Measurements from ENCODE around the gene RICTOR.

The RICTOR gene

GRCh38 chr5:38932854-38933408 is 141.3 kb downstream of the RICTOR start:
- DNase-seq (ENCODE audit: low spot score), result no peak

- DNase-seq (ENCODE audit: low spot score), result no peak
Measured at GRCh38 chr5:38931731-38932130, 142.5 kb downstream of the RICTOR start.

DNA sequence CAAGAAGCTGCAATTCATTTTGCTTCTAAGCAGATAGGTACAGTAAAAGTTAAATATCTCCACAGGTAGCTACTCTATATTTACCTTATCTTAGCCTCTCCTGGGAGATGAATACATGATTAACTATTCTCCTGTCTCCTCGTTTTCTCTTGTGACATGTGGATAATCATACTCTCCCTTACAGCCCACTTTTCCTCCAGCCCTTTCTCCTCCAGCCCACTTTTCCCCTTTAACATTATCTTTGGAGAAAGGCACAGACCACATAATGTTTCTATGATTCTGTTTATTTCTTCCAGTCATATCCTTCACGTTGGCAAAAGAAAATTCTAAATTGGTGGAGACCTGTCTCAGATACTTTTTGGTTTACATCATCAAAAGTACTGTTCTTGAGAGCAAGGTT is 144.4 kb downstream of the RICTOR start:
- DNase-seq (ENCODE audit: low spot score), result no peak

- no peak for DNase-seq (ENCODE audit: low spot score)
Measured at GRCh38 chr5:38927470-38927869, 146.7 kb downstream of the RICTOR start.

- DNase-seq (ENCODE audit: low spot score), result no peak
Measured at GRCh38 chr5:38926121-38926520, 148.1 kb downstream of the RICTOR start.

DNA sequence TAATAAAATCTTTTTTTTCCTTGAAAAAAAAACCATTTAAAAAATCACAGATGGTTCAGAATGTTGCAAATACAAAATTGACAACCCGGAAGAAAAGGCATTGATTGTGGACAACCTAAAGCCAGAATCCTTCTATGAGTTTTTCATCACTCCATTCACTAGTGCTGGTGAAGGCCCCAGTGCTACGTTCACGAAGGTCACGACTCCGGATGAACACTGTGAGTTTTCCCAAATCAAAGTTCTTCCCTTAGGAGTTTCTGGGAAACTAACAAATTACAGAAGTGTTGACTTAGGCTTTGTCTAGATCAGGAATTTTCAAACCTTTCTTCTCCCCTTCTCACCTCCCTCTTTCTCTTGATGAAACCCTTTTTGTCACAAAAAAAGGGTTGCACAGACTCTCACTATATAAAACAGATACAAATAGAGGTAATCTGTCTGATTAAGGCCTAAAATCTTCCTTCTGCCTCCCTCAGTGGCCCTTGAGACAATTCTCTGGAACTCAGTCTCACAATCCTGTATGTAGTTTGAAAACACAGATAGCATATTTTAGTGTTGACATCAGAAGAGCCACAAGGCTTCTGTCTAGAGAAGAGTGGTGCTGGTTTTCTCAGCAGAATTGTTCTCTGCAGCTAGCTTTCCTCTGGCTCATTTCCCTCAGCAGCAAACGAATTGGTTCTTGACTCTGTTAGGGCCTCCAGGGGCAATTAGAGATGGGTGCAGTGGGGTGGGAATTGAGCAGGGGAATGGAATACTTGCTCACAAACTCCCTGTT is 148.9 kb downstream of the RICTOR start:
- DNase-seq (ENCODE audit: low spot score), result no peak

DNA sequence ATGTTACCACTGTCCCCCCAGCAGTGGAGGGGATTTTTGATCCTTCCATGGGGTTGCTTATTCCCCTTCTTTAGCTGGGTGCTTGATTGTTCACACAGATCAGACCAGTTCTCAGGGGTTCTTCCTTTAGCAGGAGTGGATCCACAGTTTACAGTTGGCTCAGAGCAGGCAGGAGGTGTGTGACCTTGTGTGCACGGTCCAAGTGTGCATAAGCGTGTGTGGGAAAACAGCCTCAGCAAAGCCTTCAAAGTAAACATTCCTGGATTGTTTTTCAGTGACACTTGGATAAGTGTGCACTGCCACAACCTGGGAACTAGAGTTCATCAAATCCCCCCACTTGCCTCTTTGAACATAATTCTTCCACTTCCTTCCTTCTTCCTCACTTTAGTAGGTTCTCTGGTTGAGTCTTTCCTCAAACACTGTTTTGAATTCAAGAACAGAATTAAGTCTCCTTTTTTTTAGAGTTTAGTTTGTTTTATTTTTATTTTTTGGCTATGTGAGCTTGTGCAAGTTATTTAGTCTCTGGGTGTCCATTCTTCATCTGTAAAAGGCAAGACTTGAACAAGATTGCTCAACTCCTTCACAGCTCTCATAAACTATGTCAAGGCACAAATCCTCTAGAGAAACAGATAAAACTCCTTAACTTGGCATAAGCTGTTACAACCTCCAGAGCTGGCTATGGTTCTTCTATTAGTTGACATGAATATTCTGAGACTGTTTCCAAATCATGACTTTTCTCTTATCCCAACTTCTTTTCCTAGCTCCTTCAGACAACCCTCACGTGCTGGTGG is 150.3 kb downstream of the RICTOR start:
- no peak for DNase-seq (ENCODE audit: low spot score)

DNA sequence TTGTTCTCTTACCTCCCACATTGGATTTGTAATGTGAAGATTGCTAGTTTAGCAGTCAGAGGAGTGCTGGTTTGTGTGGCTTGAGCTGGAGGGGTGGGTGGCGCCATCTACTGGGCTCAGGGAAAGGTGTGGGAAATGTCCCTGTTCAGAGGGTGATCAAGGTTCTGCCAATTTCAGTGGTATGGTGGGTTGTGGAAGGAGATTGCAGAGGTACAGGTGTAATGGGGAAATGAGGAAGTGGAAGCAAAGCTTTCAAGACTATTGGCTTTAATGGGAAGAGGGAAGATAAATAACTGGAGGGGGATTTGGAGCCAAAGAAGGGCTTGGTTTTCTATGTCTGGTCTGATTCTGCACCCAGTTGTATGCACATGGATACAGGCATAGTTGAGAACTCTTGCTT is 152.0 kb downstream of the RICTOR start:
- peak; percentile 75 for DNase-seq (ENCODE audit: low spot score)

GRCh38 chr5:38921174-38921573 is 153.0 kb downstream of the RICTOR start:
- peak; percentile 33 for DNase-seq (ENCODE audit: low spot score)

- DNase-seq (ENCODE audit: low spot score), result no peak
Measured at GRCh38 chr5:38916802-38917201, 157.4 kb downstream of the RICTOR start.

DNA sequence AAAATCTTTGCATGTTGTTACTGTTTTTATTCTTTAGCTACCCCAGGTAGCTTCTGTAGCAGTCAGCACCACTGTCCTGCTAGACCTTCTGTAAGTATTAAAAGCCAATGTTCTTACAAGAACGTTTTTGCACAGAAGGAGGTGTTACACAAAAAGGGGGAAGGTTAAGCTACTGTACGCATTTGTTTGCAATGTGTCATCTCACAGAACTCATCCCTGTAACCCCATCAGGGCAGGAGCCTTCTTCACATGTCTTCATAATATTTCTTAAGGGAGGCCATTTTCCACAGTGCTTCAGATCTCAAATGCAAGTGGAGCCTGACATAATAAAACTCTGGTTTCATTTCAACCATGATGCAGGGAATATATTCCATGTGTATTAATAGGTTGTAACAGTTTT is 160.5 kb downstream of the RICTOR start:
- no peak for DNase-seq (ENCODE audit: low spot score)

GRCh38 chr5:38911933-38912332 is 162.3 kb downstream of the RICTOR start:
- no peak for DNase-seq (ENCODE audit: low spot score)

DNA sequence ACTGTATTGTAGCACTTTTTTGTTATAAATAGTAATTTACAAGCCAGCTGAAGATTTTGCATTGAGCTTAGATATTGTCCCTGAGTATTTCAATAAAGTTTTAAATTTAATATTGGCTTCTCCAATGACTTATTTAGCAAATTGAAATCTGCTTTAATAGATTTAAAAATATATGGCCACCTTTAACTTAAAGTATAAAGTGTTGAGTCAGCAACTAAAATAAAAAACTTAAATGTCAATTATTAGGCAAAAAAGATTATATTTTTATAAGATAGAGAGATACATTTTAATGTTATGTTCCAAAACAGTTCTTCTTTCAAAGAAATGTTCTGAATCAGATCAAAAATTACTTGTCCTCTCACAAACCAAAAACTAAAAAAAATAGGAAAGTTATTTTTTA is 167.7 kb downstream of the RICTOR start:
- DNase-seq (ENCODE audit: low spot score), result no peak

- DNase-seq (ENCODE audit: low spot score), result no peak
Measured at GRCh38 chr5:38905516-38905915, 168.7 kb downstream of the RICTOR start.

DNA sequence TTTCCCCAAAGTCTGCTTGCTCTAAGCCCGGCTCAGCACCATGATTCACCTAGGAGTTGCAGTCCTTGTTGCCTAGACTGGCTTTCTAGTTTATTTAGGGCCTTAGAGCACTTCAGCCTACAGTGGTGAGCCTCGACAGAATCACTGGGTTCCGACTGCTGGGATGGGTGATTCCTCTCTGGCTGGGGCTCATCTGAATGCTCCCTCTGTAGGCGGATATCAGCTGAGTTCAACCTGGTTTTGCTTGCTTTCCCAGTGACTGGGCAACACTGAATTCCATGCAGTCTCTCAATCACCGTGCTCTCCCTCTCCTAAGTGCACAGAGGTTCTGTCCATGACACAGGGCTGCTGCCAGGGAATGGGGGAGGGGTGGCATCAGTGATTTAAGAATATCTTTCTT is 174.3 kb downstream of the RICTOR start:
- no peak for DNase-seq (ENCODE audit: low spot score)

DNA sequence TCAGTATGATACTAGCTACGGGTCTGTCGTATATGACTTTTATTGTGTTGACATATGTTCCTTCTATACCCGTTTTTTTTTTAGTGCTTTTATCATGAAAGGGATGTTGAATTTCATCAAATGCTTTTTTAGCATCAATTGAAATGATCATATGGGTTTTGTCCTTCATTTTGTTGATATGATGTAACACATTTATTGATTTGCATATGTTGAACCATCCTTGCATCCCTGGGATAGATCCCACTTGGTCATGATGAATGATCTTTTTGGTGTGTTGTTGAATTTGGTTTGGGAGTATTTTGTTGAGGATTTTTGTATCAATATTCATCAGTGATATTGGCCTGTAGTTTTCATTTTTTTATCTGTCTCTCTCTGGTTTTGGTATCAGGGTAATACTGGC is 177.4 kb downstream of the RICTOR start:
- DNase-seq (ENCODE audit: low spot score), result no peak

DNA sequence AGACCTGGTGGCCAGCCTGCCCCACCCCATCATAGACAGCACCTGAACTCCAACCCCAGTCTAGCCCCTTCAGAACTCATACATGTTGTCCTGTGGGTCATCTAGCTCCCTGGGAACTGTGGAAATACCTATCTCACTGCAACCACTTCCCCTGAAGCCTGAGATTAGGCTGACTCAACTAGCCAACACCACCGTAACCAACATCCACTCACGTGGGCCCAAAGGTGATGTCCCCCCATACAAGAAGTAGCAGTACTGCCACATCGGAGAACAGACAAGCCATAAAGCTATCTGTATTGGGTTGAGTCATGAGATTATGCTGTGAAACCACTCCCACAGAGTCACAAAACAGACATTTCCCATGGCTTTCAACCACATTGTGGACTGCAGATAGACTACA is 181.8 kb downstream of the RICTOR start:
- no peak for DNase-seq (ENCODE audit: low spot score)

DNA sequence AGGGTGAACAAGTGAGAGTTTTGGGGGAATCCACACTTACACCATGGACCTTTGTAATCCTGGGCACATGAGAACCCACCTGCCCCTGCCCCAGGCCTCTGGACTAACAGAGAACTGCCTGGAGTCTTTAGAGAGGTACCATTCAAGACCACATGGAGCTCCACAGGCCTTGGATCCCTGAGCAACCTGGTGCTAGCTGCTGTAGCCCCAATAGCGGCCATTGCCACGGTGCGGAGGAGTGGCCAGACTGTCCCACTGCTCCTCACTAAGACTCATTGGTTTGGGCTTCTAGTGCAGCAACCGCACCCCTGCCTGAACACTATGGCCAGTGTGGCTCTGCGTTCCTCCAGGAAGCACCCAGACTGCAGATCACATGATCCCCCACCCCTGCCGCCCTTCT is 182.6 kb downstream of the RICTOR start:
- DNase-seq (ENCODE audit: low spot score), result no peak

DNA sequence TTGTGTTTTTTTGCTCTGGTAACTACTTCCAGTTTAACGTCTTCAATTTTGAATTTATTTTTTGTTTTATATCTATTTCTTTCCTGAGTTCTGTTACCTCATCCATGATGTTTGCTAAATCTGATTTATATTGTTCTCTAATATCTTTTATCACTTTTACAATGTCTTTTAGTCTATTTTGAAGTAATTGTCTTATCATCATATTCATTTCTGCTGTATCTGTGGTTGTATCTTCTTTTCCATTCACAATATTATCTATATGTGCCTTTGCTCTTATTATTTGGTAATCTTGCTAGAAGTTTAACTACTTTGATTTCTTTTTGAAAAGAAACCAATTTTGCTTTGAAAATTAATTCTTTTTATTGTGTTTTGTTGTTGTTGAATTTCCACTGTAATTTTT is 184.8 kb downstream of the RICTOR start:
- DNase-seq (ENCODE audit: low spot score), result no peak

GRCh38 chr5:38888041-38888440 is 186.2 kb downstream of the RICTOR start:
- no peak for DNase-seq (ENCODE audit: low spot score)

Measured in HuH-7 (cell line).